Mesenchymal stem cell (in vitro differentiated cells and primary cell): ENCODE data around the gene C17orf67.

Experiments used
- DNase-seq: peaks from one replicate; pipeline ENCODE4 v3.0.0-alpha.2; 2013
- H2AFZ ChIP-seq: one replicate; pipeline ENCODE4 v1.6.1; 2013; ENCODE audit warnings: low read depth, mild to moderate bottlenecking, control low read depth, inconsistent platforms, low read length, moderate library complexity
- H2AK5ac ChIP-seq: 2 replicates; pipeline ENCODE4 v1.6.1; 2013; ENCODE audit warnings: low read length, moderate library complexity, mild to moderate bottlenecking, inconsistent platforms; ENCODE audit not compliant: severe bottlenecking
- H2BK120ac ChIP-seq: one replicate; pipeline ENCODE4 v1.6.1; 2013; ENCODE audit warnings: low read depth, mild to moderate bottlenecking, inconsistent platforms, low read length, moderate library complexity
- H2BK12ac ChIP-seq, 2 experiments: one replicate each; pipeline ENCODE4 v1.6.1; 2013; ENCODE audit warnings: inconsistent platforms in 2 of 2, low read length in 2 of 2, mild to moderate bottlenecking in 2 of 2, moderate library complexity in 2 of 2, control low read depth in 1 of 2
- H2BK15ac ChIP-seq: one replicate; pipeline ENCODE4 v1.6.1; 2013; ENCODE audit warnings: mild to moderate bottlenecking, low read depth, inconsistent platforms; ENCODE audit not compliant: poor library complexity, severe bottlenecking
- H2BK5ac ChIP-seq: 2 replicates; pipeline ENCODE4 v1.6.1; 2013; ENCODE audit warnings: low read depth, mild to moderate bottlenecking, low read length, control low read depth, inconsistent platforms; ENCODE audit not compliant: poor library complexity, severe bottlenecking
- H3K14ac ChIP-seq, 2 experiments: one replicate each; pipeline ENCODE4 v1.6.1; 2013; ENCODE audit warnings: inconsistent platforms in 2 of 2, low read length in 2 of 2, control low read depth in 1 of 2, mild to moderate bottlenecking in 1 of 2, moderate library complexity in 1 of 2
- H3K18ac ChIP-seq, 2 experiments: one replicate each; pipeline ENCODE4 v1.6.1; 2013; ENCODE audit warnings: inconsistent platforms in 2 of 2, low read length in 2 of 2, control low read depth in 1 of 2, low read depth in 1 of 2, mild to moderate bottlenecking in 1 of 2
- H3K23ac ChIP-seq, 2 experiments: one replicate each; pipeline ENCODE4 v1.6.1; 2013; ENCODE audit warnings: inconsistent platforms in 2 of 2, low read length in 2 of 2, mild to moderate bottlenecking in 2 of 2, moderate library complexity in 2 of 2, control low read depth in 1 of 2
- H3K27ac ChIP-seq: 2 replicates; pipeline ENCODE4 v1.5.1; 2013; ENCODE audit warnings: mild to moderate bottlenecking, moderate library complexity, low read length, control low read depth, inconsistent platforms; ENCODE audit not compliant: poor library complexity, severe bottlenecking
- H3K27me3 ChIP-seq, 2 experiments: 2 replicates each; pipeline versions ENCODE4 v1.6.1 to v1.7.0; 2013; ENCODE audit warnings: low read length in 2 of 2, mild to moderate bottlenecking in 2 of 2, moderate library complexity in 2 of 2, control low read depth in 1 of 2, inconsistent platforms in 1 of 2; ENCODE audit not compliant: control insufficient read depth in 1 of 2, insufficient read depth in 1 of 2
- H3K36me3 ChIP-seq, 2 experiments: 2 replicates each; pipeline versions ENCODE4 v1.6.1 to v1.7.0; 2013; ENCODE audit warnings: low read length in 2 of 2, control low read depth in 1 of 2, inconsistent platforms in 1 of 2, low read depth in 1 of 2, mild to moderate bottlenecking in 1 of 2; ENCODE audit not compliant: insufficient read depth in 2 of 2, control insufficient read depth in 1 of 2
- H3K4ac ChIP-seq, 2 experiments: one replicate each; pipeline ENCODE4 v1.6.1; 2013; ENCODE audit warnings: inconsistent platforms in 2 of 2, low read length in 2 of 2, mild to moderate bottlenecking in 2 of 2, moderate library complexity in 2 of 2, control low read depth in 1 of 2, low read depth in 1 of 2
- H3K4me1 ChIP-seq: 2 replicates; pipeline ENCODE4 v1.6.1; 2013; ENCODE audit warnings: low read depth, low read length, control low read depth; ENCODE audit not compliant: control insufficient read depth, insufficient read depth
- H3K4me2 ChIP-seq: 2 replicates; pipeline ENCODE4 v1.6.1; 2013; ENCODE audit warnings: low read length, mild to moderate bottlenecking, inconsistent platforms; ENCODE audit not compliant: poor library complexity, severe bottlenecking
- H3K4me3 ChIP-seq, 2 experiments: 2 replicates each; pipeline versions ENCODE4 v1.5.1 to v1.7.0; 2013; ENCODE audit warnings: low read length in 2 of 2, mild to moderate bottlenecking in 2 of 2, control low read depth in 1 of 2, low read depth in 1 of 2; ENCODE audit not compliant: insufficient read depth in 1 of 2
- H3K79me1 ChIP-seq: replicated peaks from 2 replicates; pipeline ENCODE4 v1.6.1; 2013; ENCODE audit warnings: mild to moderate bottlenecking, control low read depth, low read length, inconsistent platforms; ENCODE audit not compliant: poor library complexity, severe bottlenecking
- H3K9ac ChIP-seq: 2 replicates; pipeline ENCODE4 v1.7.0; 2013; ENCODE audit warnings: mild to moderate bottlenecking, low read length, moderate library complexity
- H3K9me3 ChIP-seq: 2 replicates; pipeline ENCODE4 v1.7.0; 2013; ENCODE audit warnings: mild to moderate bottlenecking, low read length; ENCODE audit not compliant: control insufficient read depth
- H4K8ac ChIP-seq: one replicate; pipeline ENCODE4 v1.6.1; 2013; ENCODE audit warnings: inconsistent platforms, mild to moderate bottlenecking, low read length, moderate library complexity
- H4K91ac ChIP-seq: one replicate; pipeline ENCODE4 v1.6.1; 2013; ENCODE audit warnings: mild to moderate bottlenecking, low read length, inconsistent platforms
- WGBS: methylation state at CpG from one replicate; pipeline ENCODE4 v1.1.7; 2013; ENCODE audit warnings: mixed read lengths; 5-methylcytosine and 5-hydroxymethylcytosine counted together

The C17orf67 gene

GRCh38 chr17:56752263-56752836 is 81.4 kb downstream of the C17orf67 start:
- H3K9me3 ChIP-seq = no peaks in the 10 kb centered on the region
- no peak overlapping the region for H2AFZ ChIP-seq
- peak overlapping the region; percentile 66 for H4K8ac ChIP-seq
- H3K23ac ChIP-seq = no peak overlapping the region
- 90% methylated on average over 4 of the region's 4 CpGs for WGBS
- no peak overlapping the region for H2BK15ac ChIP-seq
- no peak overlapping the region for H3K27ac ChIP-seq
- peak; percentile 42 for DNase-seq
- H2BK120ac ChIP-seq = peak overlapping the region; percentile 85
- peak overlapping the region in 1 of 2 experiments; percentile 3 for H3K14ac ChIP-seq
- H3K9ac ChIP-seq = no peak overlapping the region
- H4K91ac ChIP-seq = peak overlapping the region; percentile 79
- no peak overlapping the region for H3K4me2 ChIP-seq
- H2BK5ac ChIP-seq = no peak overlapping the region
- peaks cover 16% of the 10 kb centered on the region for H3K4me1 ChIP-seq
- H3K18ac ChIP-seq = peak overlapping the region in 1 of 2 experiments; percentile 81
- peaks cover 0 to 3% of the 10 kb centered on the region in 2 experiments for H3K27me3 ChIP-seq
- no peaks in the 10 kb centered on the region for H3K79me1 ChIP-seq
- no peaks in the 10 kb centered on the region for H3K36me3 ChIP-seq
- peak overlapping the region; percentile 55 to 57 for H3K4ac ChIP-seq
- H3K4me3 ChIP-seq = no peak overlapping the region
- H2AK5ac ChIP-seq = no peak overlapping the region
- peak overlapping the region; percentile 13 to 91 for H2BK12ac ChIP-seq

DNA sequence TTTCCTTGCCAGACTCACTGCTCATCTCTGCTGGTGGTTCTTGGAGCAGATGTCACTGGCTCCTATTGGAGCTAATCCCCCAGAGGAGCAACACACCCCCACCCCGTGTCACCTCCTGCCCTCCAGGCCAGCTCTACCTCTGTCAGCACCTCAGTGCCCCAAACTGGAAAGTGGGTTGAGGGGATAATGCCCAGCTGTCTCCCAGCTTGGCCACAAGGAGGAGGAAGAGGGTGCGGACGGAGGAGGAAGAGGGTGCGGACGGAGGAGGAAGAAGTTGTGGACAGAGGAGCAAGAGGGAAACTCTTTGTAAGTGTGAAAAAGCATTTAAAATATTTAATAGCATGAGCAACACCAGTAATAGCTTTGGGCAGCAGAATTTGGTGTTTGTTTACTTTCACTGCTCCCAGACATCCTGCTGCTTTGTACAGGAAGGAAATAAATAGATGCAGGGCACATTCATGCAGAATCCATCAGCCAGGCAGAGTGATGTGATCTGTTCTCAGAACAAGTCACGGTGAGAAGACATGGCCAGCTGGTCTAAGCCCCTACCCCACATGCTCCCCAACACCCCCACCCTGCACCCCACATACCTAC is 82.5 kb downstream of the C17orf67 start:
- H3K4me1 ChIP-seq = peaks cover 16% of the 10 kb centered on the region
- peaks cover 0 to 3% of the 10 kb centered on the region in 2 experiments for H3K27me3 ChIP-seq
- H2AK5ac ChIP-seq = no peak overlapping the region
- no peaks in the 10 kb centered on the region for H3K9me3 ChIP-seq
- H2AFZ ChIP-seq = no peak overlapping the region
- H3K27ac ChIP-seq = no peak overlapping the region
- H4K8ac ChIP-seq = peak overlapping the region; percentile 86
- peak overlapping the region; percentile 83 for H4K91ac ChIP-seq
- WGBS = 14% methylated on average over 5 of the region's 6 CpGs
- H3K23ac ChIP-seq = no peak overlapping the region
- peak overlapping the region; percentile 81 to 98 for H2BK12ac ChIP-seq
- peak overlapping the region; percentile 85 for H2BK120ac ChIP-seq
- H3K4me2 ChIP-seq = no peak overlapping the region
- H3K18ac ChIP-seq = peak overlapping the region; percentile 81 to 97
- peak; percentile 42 for DNase-seq
- no peak overlapping the region for H3K9ac ChIP-seq
- H3K4ac ChIP-seq = peak overlapping the region; percentile 29 to 81
- peak overlapping the region in 1 of 2 experiments; percentile 94 for H3K14ac ChIP-seq
- H3K36me3 ChIP-seq = no peaks in the 10 kb centered on the region
- H2BK15ac ChIP-seq = peak overlapping the region; percentile 29
- H2BK5ac ChIP-seq = no peak overlapping the region
- H3K79me1 ChIP-seq = no peaks in the 10 kb centered on the region
- H3K4me3 ChIP-seq = no peak overlapping the region

- Histone ChIP-seq H4K8ac (no peak overlapping the region), H3K18ac (no peak overlapping the region), H3K4me3 (no peak overlapping the region), H3K9me3 (no peaks in the 10 kb centered on the region), H2BK120ac (no peak overlapping the region), H3K27me3 (peaks cover 10 to 23% of the 10 kb centered on the region in 2 experiments), H3K36me3 (no peaks in the 10 kb centered on the region), H3K79me1 (no peaks in the 10 kb centered on the region), H2BK12ac (peak overlapping the region in 1 of 2 experiments; percentile 60), H3K4ac (no peak overlapping the region), H4K91ac (peak overlapping the region; percentile 43), H3K23ac (no peak overlapping the region), H3K14ac (no peak overlapping the region), H2AFZ (no peak overlapping the region), H3K4me1 (peaks cover 3% of the 10 kb centered on the region), H2BK5ac (no peak overlapping the region), H3K27ac (no peak overlapping the region), H2BK15ac (no peak overlapping the region), H3K4me2 (no peak overlapping the region), H3K9ac (no peak overlapping the region), H2AK5ac (no peak overlapping the region)
- DNase-seq = no peak
- WGBS = 85% methylated on average over 7 of the region's 7 CpGs
Observed at GRCh38 chr17:56744721-56745120, 89.0 kb downstream of the C17orf67 start.

- H3K27me3 ChIP-seq = peaks cover 12 to 31% of the 10 kb centered on the region in 2 experiments
- H3K23ac ChIP-seq = no peak overlapping the region
- DNase-seq = no peak
- 87% methylated on average over 4 of the region's 4 CpGs for WGBS
- H3K4me1 ChIP-seq = peaks cover 4% of the 10 kb centered on the region
- no peaks in the 10 kb centered on the region for H3K36me3 ChIP-seq
- H2BK120ac ChIP-seq = no peak overlapping the region
- no peak overlapping the region for H4K91ac ChIP-seq
- no peak overlapping the region for H2AK5ac ChIP-seq
- H3K9ac ChIP-seq = no peak overlapping the region
- H2BK5ac ChIP-seq = no peak overlapping the region
- H3K4ac ChIP-seq = no peak overlapping the region
- no peak overlapping the region for H3K14ac ChIP-seq
- no peak overlapping the region for H3K18ac ChIP-seq
- H4K8ac ChIP-seq = no peak overlapping the region
- H3K9me3 ChIP-seq = no peaks in the 10 kb centered on the region
- no peak overlapping the region for H2BK15ac ChIP-seq
- no peak overlapping the region for H3K4me2 ChIP-seq
- H3K4me3 ChIP-seq = no peak overlapping the region
- H2BK12ac ChIP-seq = no peak overlapping the region
- no peak overlapping the region for H2AFZ ChIP-seq
- H3K27ac ChIP-seq = no peak overlapping the region
- H3K79me1 ChIP-seq = no peaks in the 10 kb centered on the region
Observed at GRCh38 chr17:56742601-56743000, 91.1 kb downstream of the C17orf67 start.
